ENCODE measurements around the gene KLRF1.
"Not testable (repeated sequence)": the region's sequence is repeated elsewhere in the genome, so short reads cannot be mapped to it uniquely, and the experiment has no call there.

KLRF1 gene

DNA sequence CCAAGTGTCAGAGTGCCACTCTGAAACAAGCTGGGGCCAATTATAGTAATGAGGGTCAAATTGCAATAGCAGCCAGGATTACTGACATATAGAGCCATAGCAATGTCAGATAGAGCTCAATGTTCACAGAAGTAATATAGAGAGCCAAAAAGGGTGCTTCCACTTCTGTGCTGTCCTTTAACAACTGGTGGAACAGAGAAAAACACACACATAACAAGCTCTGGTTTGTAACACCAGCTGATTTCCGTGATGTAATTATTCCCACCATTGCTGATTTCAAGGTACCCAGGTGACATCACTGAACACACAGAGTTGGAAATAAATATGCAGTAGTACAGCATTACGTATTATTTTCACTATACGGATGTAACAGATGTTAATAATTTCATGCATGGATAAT is 44.9 kb downstream of the KLRF1 start:
- no peak for DNase-seq

DNA sequence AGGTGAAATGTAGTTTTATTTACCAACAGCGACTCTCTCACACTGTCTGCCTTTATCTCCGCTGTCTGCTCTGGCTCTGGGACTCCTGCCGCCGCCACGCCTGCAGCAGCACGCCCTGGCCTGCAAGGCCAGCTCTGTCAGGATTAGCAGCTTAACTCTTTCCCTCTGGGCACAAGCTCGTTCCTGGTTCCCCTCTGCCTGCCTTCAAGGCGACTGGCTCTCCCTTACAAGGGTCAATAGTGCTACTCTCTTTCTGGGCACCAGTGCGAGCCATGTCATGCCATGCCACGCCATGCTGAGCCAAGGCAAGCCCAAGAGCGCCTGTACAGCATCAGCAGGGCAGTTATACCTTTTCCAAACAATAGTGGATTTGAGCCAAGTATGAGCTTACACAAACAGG is 45.5 kb downstream of the KLRF1 start:
- DNase-seq: no peak

DNA sequence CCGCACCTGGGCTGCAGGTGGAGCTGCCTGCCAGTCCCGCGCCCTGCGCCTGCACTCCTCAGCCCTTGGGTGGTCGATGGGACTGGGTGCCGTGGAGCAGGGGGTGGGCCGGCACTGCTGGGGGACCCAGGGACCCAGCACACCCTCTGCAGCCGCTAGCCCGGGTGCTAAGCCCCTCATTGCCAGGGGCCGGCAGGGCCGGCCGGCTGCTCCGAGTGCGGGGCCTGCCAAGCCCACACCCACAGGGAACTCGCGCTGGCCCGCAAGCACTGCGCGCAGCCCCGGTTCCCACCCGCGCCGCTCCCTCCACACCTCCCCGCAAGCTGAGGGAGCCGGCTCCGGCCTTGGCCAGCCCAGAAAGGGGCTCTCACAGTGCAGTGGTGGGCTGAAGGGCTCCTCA is 48.8 kb downstream of the KLRF1 start:
- not testable (repeated sequence) for DNase-seq

DNA sequence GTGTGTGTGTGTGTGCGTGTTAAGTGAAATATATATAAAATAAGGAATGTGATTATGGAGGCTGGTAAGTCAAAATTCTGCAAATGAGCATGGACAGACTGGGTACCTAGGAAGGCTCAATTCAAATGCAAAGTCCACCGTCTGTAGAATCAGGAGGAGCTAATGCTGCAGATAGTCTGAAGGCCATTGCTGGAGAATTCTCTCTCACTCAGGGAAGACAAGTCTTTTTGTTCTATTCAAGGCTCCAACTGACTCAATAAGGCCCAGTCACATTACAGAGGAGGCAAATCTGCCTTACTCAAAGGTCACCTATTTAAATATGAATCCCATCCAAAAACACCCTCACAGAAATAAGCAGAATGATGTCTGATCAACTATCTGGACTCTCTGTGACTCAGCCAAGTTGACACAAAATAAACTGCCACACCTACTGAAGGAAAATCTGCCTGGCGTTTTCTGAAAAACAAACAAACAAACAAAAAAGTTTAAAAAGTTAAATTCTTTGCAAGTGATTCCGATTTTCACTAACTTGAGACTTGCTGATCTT is 53.3 kb downstream of the KLRF1 start:
- no peak for DNase-seq

DNA sequence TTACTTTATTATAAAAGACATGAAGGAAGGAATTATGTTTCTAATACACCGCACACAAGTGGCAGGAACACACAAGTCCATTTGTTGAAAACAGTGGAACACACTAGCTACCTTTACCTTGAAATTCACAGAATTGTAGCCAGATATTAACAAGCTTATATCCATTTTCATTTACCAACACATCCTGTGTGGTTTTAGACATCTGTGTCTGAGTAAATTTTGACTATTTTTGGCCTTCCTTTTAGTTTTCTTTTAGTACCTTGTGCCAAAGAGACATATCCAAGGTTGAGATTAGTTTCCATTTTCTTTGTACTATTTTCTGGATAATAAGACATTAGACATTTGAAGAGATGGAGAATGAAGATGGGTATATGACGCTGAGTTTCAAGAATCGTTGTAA is 54.0 kb downstream of the KLRF1 start, which contains the start of gene KLRF2:
KLRF2 (plus strand) TSS at position 244 of the 400 bp plus-strand sequence; CDS start at position 351, 107 bp downstream.
- DNase-seq: no peak

DNA sequence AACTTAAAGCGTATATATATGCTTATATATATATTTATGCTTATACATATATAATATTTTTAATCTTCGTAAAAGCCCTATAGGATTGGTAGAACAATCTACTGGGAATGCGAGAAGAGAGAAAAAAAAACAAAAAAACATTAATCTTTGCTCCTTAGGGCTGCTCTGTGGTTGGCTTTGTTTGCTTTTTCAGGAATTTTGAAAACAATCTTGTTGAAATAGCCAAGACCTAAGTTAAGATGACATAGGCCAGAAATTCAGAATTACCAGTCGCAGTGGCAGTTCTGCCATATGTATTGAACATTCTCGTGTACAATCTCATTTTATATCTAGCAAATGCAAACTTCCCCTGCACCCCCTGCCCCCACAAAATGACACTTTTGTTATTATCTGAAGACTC is 54.7 kb downstream of the KLRF1 start:
- DNase-seq: no peak

DNA sequence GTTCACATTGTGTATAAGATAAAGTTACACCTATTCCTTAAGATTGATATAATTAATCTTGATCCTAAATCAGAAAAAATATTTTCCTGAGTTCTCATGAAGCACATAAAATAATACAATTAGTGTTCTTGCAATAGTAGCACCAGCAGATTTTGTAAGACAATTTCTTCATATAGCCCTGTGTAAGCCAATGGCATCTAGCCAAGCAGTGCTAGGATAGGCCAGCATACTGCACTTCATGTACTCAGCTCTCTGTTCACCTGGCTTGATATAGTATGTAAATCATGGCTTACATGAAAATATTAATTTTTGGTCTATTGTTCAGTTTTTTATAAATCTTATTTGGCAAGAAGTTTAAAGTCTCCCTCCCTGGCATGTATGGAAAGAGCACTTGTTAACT is 55.9 kb downstream of the KLRF1 start:
- no peak for DNase-seq

DNA sequence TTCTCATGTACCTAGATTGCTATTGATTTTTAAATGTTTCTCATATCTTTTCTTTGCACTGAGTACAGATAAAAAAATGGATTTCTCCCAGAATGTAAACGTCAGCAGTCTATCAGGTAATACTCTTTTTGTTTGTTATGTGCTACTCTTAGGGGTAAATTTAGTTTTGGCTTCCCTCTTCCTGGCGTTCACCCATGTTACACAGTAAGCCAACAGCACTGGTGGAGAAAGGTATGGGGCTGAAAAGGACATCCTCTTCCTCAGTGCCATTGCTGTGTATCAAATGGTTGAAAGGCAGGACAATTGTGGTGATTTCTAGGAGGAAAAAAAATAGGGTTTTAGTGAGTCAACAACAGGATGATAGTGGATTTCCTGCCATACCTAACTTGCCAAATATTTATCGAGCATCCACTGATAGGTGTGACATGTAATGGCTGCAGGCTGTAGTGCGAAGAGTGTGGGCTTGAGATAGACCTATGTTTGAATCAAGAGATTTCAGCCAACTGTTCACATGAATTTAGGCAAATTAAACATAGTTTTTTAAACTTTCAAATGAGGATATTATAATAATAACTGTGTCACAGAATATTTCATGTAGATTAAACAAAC is 61.5 kb downstream of the KLRF1 start:
- no peak for DNase-seq

Data from CD4-positive, alpha-beta T cell treated with Interleukin-4 for 1 hour (primary cell).